Common myeloid progenitor, CD34-positive (primary cell): ENCODE results near the gene ZC3HAV1L. TPM values are rescaled to one million over a fixed set of nuclear protein-coding genes. Genes with fewer than 3 reads are reported as not detected.
A peak's percentile ranks its signal among the peaks of the same experiment; 100 is the strongest.

ENCODE experiments used
- CTCF ChIA-PET: fragments of 350-600 bp; sonication (Branson Sonifier 250); formaldehyde crosslinking; loops from one replicate; lab custom pipeline; 2021; ENCODE audit warnings: antibody characterized with exemption; lab: Charles Lee
- POLR2A ChIA-PET: fragments of 350-600 bp; sonication (Branson Sonifier 250); formaldehyde crosslinking; loops from one replicate; lab custom pipeline; 2021; ENCODE audit warnings: antibody characterized with exemption; lab: Charles Lee
- DNase-seq, 3 donors: peaks; one replicate each; pipeline versions ENCODE4 v3.0.0 to v3.0.0-alpha.2; 2013
- H3K27ac ChIP-seq, 2 experiments: 1 replicate in 1 of 2; 2 replicates in 1 of 2; pipeline ENCODE4 v1.7.0; 2013; ENCODE audit warnings: inconsistent platforms in 2 of 2, low read length in 2 of 2, mild to moderate bottlenecking in 2 of 2, low read depth in 1 of 2, moderate library complexity in 1 of 2; ENCODE audit not compliant: severe bottlenecking in 2 of 2, insufficient read depth in 1 of 2, poor library complexity in 1 of 2
- H3K27me3 ChIP-seq, 5 experiments: replicated peaks in 2 of 5; 1 replicate in 3 of 5; 2 replicates in 2 of 5; pipeline versions ENCODE4 v1.6.1 to v1.7.0; 2013; ENCODE audit warnings: low read length in 4 of 5, mild to moderate bottlenecking in 2 of 5, moderate library complexity in 2 of 5, inconsistent platforms in 1 of 5; ENCODE audit not compliant: insufficient read depth in 5 of 5, control insufficient read depth in 4 of 5
- H3K36me3 ChIP-seq, 4 experiments: 1 replicate in 2 of 4; 2 replicates in 2 of 4; pipeline versions ENCODE4 v1.6.1 to v1.7.0; 2013; ENCODE audit warnings: low read length in 3 of 4, control low read depth in 1 of 4, mild to moderate bottlenecking in 1 of 4; ENCODE audit not compliant: control insufficient read depth in 4 of 4, insufficient read depth in 4 of 4
- H3K4me1 ChIP-seq, 4 experiments: 1 replicate in 3 of 4; 2 replicates in 1 of 4; pipeline versions ENCODE4 v1.6.1 to v1.7.1; 2013; ENCODE audit warnings: low read length in 3 of 4, mild to moderate bottlenecking in 3 of 4, control low read depth in 1 of 4, inconsistent platforms in 1 of 4, moderate library complexity in 1 of 4; ENCODE audit not compliant: control insufficient read depth in 4 of 4, insufficient read depth in 4 of 4; ENCODE audit errors: control extremely low read depth in 1 of 4
- H3K4me3 ChIP-seq, 7 experiments: 1 replicate in 4 of 7; 2 replicates in 3 of 7; pipeline versions ENCODE4 v1.5.1 to v1.7.0; 2013; ENCODE audit warnings: mild to moderate bottlenecking in 7 of 7, low read length in 6 of 7, moderate library complexity in 6 of 7, inconsistent platforms in 2 of 7, low read depth in 2 of 7, control low read depth in 1 of 7; ENCODE audit not compliant: insufficient read depth in 4 of 7, control insufficient read depth in 1 of 7; ENCODE audit errors: extremely low read depth in 1 of 7
- H3K9me3 ChIP-seq, 5 experiments: 1 replicate in 4 of 5; 2 replicates in 1 of 5; pipeline versions ENCODE4 v1.6.1 to v1.7.1; 2013; ENCODE audit warnings: low read length in 4 of 5, mild to moderate bottlenecking in 2 of 5, inconsistent platforms in 1 of 5, low read depth in 1 of 5, moderate library complexity in 1 of 5; ENCODE audit not compliant: control insufficient read depth in 4 of 5, insufficient read depth in 2 of 5; ENCODE audit errors: control extremely low read depth in 1 of 5
- WGBS: methylation state at CpG from one replicate; pipeline ENCODE4 v1.1.5; 2013; ENCODE audit not compliant: insufficient coverage; 5-methylcytosine and 5-hydroxymethylcytosine counted together
- polyA plus RNA-seq: library from polyadenylated mRNA; unstranded; fragments of 120-200 nt; gene quantifications from one replicate; pipeline ENCODE4 v1.2.1, GENCODE V29; 2013

ZC3HAV1L gene
- 6.9 TPM for polyA plus RNA-seq

GRCh38 chr7:139035586-139036353, at the start of gene ZC3HAV1L:
Gene ZC3HAV1L, minus strand, starts transcription at chr7:139036042. Its CDS starts 25 bp downstream, at chr7:139036017.
- WGBS = under 1% methylated on average over 77 of the region's 82 CpGs
- no peaks in the 10 kb centered on the region for H3K9me3 ChIP-seq
- peak within 1 kb of the TSS; percentile 44 to 86 (median 79) for H3K4me3 ChIP-seq
- CTCF ChIA-PET = interaction anchor here (0.7 to 3.6 kb wide), 4 partner anchors 10 to 40 kb away, joined by 3 to 10 read pairs (median 4); no protein-coding TSS in a partner anchor
- POLR2A ChIA-PET = interaction anchor here (1.5 kb wide), 1 partner anchor 31 kb away, joined by 4 read pairs; no protein-coding TSS in a partner anchor
- H3K27me3 ChIP-seq = no peaks in the 10 kb centered on the region
- peak; percentile 66 to 86 (median 79) for DNase-seq
- peaks cover 7 to 24% (median 16%) of the 10 kb centered on the region in 4 experiments for H3K36me3 ChIP-seq
- H3K27ac ChIP-seq = peak within 1 kb of the TSS; percentile 40 to 43
- peaks cover 0 to 28% (median 16%) of the 10 kb centered on the region in 4 experiments for H3K4me1 ChIP-seq

- WGBS = 93% methylated on average over 5 of the region's 5 CpGs
- Histone ChIP-seq H3K4me1 (peaks cover 0 to 8% (median 5%) of the 10 kb centered on the region in 4 experiments), H3K27ac (no peak overlapping the region), H3K9me3 (peaks cover 1 to 20% (median 9%) of the 10 kb centered on the region in 5 experiments), H3K4me3 (no peak overlapping the region), H3K36me3 (peaks cover 44 to 94% (median 70%) of the 10 kb centered on the region in 4 experiments), H3K27me3 (no peaks in the 10 kb centered on the region)
- POLR2A ChIA-PET = no interaction called here
- no peak for DNase-seq
- CTCF ChIA-PET = interaction anchor here (1.3 to 1.6 kb wide), 2 partner anchors 9 to 10 kb away, joined by 6 to 7 read pairs; no protein-coding TSS in a partner anchor
Observed at GRCh38 chr7:139084709-139085108, 48.9 kb upstream of the ZC3HAV1L start.

- CTCF ChIA-PET = interaction anchor here (1.5 to 2.1 kb wide), 3 partner anchors 17 to 33 kb away, joined by 3 to 9 read pairs (median 7); no protein-coding TSS in a partner anchor
- Histone ChIP-seq H3K4me3 (no peak overlapping the region), H3K9me3 (peaks cover 0 to 3% (median 3%) of the 10 kb centered on the region in 5 experiments), H3K27me3 (no peaks in the 10 kb centered on the region), H3K4me1 (peaks cover 0 to 17% (median 12%) of the 10 kb centered on the region in 4 experiments), H3K27ac (no peak overlapping the region), H3K36me3 (peaks cover 27 to 94% (median 65%) of the 10 kb centered on the region in 4 experiments)
- DNase-seq = no peak
- POLR2A ChIA-PET = no interaction called here
Observed at GRCh38 chr7:139081584-139081983, 45.7 kb upstream of the ZC3HAV1L start.

GRCh38 chr7:139080905-139081304, 45.1 kb upstream of the ZC3HAV1L start:
- H3K9me3 ChIP-seq = no peaks in the 10 kb centered on the region
- CTCF ChIA-PET = interaction anchor here (0.6 to 2.1 kb wide), 4 partner anchors 18 to 44 kb away, joined by 3 to 9 read pairs (median 5); no protein-coding TSS in a partner anchor
- H3K36me3 ChIP-seq = peaks cover 26 to 94% (median 63%) of the 10 kb centered on the region in 4 experiments
- DNase-seq = no peak
- no peaks in the 10 kb centered on the region for H3K27me3 ChIP-seq
- peaks cover 0 to 17% (median 12%) of the 10 kb centered on the region in 4 experiments for H3K4me1 ChIP-seq
- 41% methylated on average over 7 of the region's 8 CpGs for WGBS
- H3K27ac ChIP-seq = no peak overlapping the region
- no peak overlapping the region for H3K4me3 ChIP-seq
- POLR2A ChIA-PET = no interaction called here

- Histone ChIP-seq H3K27ac (peak overlapping the region in 1 of 2 experiments; percentile 32), H3K27me3 (no peaks in the 10 kb centered on the region), H3K4me3 (no peak overlapping the region), H3K9me3 (no peaks in the 10 kb centered on the region), H3K36me3 (peaks cover 29 to 91% (median 62%) of the 10 kb centered on the region in 4 experiments), H3K4me1 (peaks cover 0 to 18% (median 13%) of the 10 kb centered on the region in 4 experiments)
- CTCF ChIA-PET = interaction anchor here (0.9 to 2.1 kb wide), 3 partner anchors 9 to 34 kb away, joined by 7 to 9 read pairs (median 8); no protein-coding TSS in a partner anchor
- POLR2A ChIA-PET = no interaction called here
- no peak for DNase-seq
- WGBS = 98% methylated on average over 13 of the region's 15 CpGs
Observed at GRCh38 chr7:139079861-139080260, 44.0 kb upstream of the ZC3HAV1L start.

- POLR2A ChIA-PET = no interaction called here
Observed at GRCh38 chr7:139078911-139079310, 43.1 kb upstream of the ZC3HAV1L start.

More at GRCh38 chr7:139078911-139079310, 43.1 kb upstream of the ZC3HAV1L start:
- 67% methylated on average over 1 of the region's 1 CpG for WGBS
- DNase-seq = peak in 1 of 3 donors; percentile 26
- Histone ChIP-seq H3K9me3 (no peaks in the 10 kb centered on the region), H3K27me3 (no peaks in the 10 kb centered on the region), H3K4me3 (no peak overlapping the region), H3K4me1 (peaks cover 0 to 26% (median 15%) of the 10 kb centered on the region in 4 experiments), H3K36me3 (peaks cover 21 to 89% (median 56%) of the 10 kb centered on the region in 4 experiments), H3K27ac (peak overlapping the region in 1 of 2 experiments; percentile 60)
- CTCF ChIA-PET = interaction anchor here (1.1 to 3.5 kb wide), 4 partner anchors 9 to 193 kb away, joined by 3 to 10 read pairs (median 6); no protein-coding TSS in a partner anchor
